ENCODE measurements around the gene TMEM179. TPM values are rescaled to one million over a fixed set of nuclear protein-coding genes. Genes with fewer than 3 reads are reported as not detected.
A peak's percentile ranks its signal among the peaks of the same experiment; 100 is the strongest.

TMEM179 gene
- total and polyA plus RNA-seq, 2 of the 13 experiments (the other 11 are each of a cell fraction or from before 2014, with no cell fraction given) = not detected

- 0 out of 2 replicates have a peak, but pooled peaks have one; percentile 42 for TF ChIP-seq MIER2 (CRISPR knock-in tag; IDR thresholded peaks at IDR 0.05)
- TF ChIP-seq ZNF10 (CRISPR knock-in tag; IDR thresholded peaks at IDR 0.05; ENCODE audit: borderline replicate concordance, low read depth) = no peak
- TF ChIP-seq, protein P1, sequence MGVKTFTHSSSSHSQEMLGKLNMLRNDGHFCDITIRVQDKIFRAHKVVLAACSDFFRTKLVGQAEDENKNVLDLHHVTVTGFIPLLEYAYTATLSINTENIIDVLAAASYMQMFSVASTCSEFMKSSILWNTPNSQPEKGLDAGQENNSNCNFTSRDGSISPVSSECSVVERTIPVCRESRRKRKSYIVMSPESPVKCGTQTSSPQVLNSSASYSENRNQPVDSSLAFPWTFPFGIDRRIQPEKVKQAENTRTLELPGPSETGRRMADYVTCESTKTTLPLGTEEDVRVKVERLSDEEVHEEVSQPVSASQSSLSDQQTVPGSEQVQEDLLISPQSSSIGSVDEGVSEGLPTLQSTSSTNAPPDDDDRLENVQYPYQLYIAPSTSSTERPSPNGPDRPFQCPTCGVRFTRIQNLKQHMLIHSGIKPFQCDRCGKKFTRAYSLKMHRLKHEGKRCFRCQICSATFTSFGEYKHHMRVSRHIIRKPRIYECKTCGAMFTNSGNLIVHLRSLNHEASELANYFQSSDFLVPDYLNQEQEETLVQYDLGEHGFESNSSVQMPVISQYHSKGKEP (CRISPR knock-in tag; IDR thresholded peaks at IDR 0.05) = no peak
- TF ChIP-seq, protein P2, sequence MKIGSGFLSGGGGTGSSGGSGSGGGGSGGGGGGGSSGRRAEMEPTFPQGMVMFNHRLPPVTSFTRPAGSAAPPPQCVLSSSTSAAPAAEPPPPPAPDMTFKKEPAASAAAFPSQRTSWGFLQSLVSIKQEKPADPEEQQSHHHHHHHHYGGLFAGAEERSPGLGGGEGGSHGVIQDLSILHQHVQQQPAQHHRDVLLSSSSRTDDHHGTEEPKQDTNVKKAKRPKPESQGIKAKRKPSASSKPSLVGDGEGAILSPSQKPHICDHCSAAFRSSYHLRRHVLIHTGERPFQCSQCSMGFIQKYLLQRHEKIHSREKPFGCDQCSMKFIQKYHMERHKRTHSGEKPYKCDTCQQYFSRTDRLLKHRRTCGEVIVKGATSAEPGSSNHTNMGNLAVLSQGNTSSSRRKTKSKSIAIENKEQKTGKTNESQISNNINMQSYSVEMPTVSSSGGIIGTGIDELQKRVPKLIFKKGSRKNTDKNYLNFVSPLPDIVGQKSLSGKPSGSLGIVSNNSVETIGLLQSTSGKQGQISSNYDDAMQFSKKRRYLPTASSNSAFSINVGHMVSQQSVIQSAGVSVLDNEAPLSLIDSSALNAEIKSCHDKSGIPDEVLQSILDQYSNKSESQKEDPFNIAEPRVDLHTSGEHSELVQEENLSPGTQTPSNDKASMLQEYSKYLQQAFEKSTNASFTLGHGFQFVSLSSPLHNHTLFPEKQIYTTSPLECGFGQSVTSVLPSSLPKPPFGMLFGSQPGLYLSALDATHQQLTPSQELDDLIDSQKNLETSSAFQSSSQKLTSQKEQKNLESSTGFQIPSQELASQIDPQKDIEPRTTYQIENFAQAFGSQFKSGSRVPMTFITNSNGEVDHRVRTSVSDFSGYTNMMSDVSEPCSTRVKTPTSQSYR (CRISPR knock-in tag; IDR thresholded peaks at IDR 0.05; ENCODE audit: borderline replicate concordance) = peak; percentile 71; the same call in 1 of the 2 replicates
Observed at GRCh38 chr14:104650057-104650980, 45.7 kb upstream of the TMEM179 start (continued).

GRCh38 chr14:104647467-104648043, 43.0 kb upstream of the TMEM179 start:
- Histone ChIP-seq H3K36me3 (replicated peaks in 1 of 2; ENCODE audit: control insufficient read depth in 1 of 2, insufficient read depth in 2 of 2, low read length in 2 of 2) (no peaks in the 10 kb centered on the region), H3K4me1 (ENCODE audit: insufficient read depth, low read length) (peaks cover 45% of the 10 kb centered on the region), H3K27me3 (ENCODE audit: control insufficient read depth in 1 of 2, insufficient read depth in 2 of 2, low read length in 2 of 2) (peaks cover 8 to 43% of the 10 kb centered on the region in 2 experiments; a peak in 4 of 5 replicates), H3K27ac (ENCODE audit: extremely low read length, insufficient read depth, low read length) (no peak overlapping the region), H3K4me2 (ENCODE audit: low read depth, low read length) (peak overlapping the region; percentile 28; the same call in 1 of the 2 replicates), H3K4me3 (replicated peaks in 1 of 3; ENCODE audit: insufficient read depth in 1 of 3, low read depth in 2 of 3, low read length in 3 of 3) (no peak overlapping the region), H4K20me1 (ENCODE audit: insufficient read depth, low read length) (no peaks in the 10 kb centered on the region), H3K9me3 (ENCODE audit: low read length) (peaks cover 5% of the 10 kb centered on the region), H3K79me2 (ENCODE audit: insufficient read depth, low read length) (no peaks in the 10 kb centered on the region), H2AFZ (ENCODE audit: low read length) (no peak overlapping the region), H3K9ac (ENCODE audit: insufficient read depth, low read depth, low read length) (no peak overlapping the region)
- no peak for DNase-seq (ENCODE audit: low spot score)
- WGBS (ENCODE audit: low lambda C conversion rate) = 10% methylated on average over 6 of the region's 6 CpGs
- no peak for ATAC-seq
- ChIA-PET CTCF (ENCODE audit: low intra/inter-chr PET ratio, low total read pairs) (no interaction called here), POLR2A (no interaction called here)
- in situ Hi-C loops (cut with HindIII; ENCODE audit: extremely low pct_ligation_motif_present, low pct_unique_long_range_greater_than_20kb) (no loop called here), intact Hi-C loops (cut with micrococcal nuclease; ENCODE audit: unreplicated experiment) (no loop called here)
- no peak for FAIRE-seq
- no TSS peak for BruUV-seq (replicated peaks)
- TF ChIP-seq, protein P3, sequence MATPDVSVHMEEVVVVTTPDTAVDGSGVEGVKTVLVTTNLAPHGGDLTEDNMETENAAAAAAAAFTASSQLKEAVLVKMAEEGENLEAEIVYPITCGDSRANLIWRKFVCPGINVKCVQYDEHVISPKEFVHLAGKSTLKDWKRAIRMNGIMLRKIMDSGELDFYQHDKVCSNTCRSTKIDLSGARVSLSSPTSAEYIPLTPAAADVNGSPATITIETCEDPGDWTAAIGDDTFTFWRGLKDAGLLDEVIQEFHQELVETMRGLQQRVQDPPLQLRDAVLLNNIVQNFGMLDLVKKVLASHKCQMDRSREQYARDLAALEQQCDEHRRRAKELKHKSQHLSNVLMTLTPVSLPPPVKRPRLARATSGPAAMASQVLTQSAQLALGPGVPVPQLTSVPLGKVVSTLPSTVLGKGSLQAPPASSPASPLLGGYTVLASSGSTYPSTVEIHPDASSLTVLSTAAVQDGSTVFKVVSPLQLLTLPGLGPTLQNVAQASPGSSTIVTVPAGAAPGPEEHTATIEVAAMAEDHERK (CRISPR knock-in tag; IDR thresholded peaks at IDR 0.05; ENCODE audit: low read depth) = no peak
- no peak for TF ChIP-seq ZNF556 (CRISPR knock-in tag; IDR thresholded peaks at IDR 0.05; ENCODE audit: borderline replicate concordance)
- no peak for TF ChIP-seq ZNF713 (CRISPR knock-in tag; IDR thresholded peaks at IDR 0.05)
- 0 out of 2 replicates have a peak, but pooled peaks have one; percentile 25 for TF ChIP-seq POGZ (CRISPR knock-in tag; IDR thresholded peaks at IDR 0.05)

Data from HepG2 (cell line).